ENCODE results near the gene ARHGEF28. TPM values are rescaled to one million over a fixed set of nuclear protein-coding genes. Genes with fewer than 3 reads are reported as not detected.

The ARHGEF28 gene
- total RNA-seq, 6 experiments from 2014 or later, result 3.0 to 14.9 (median 6.4) TPM

- DNase-seq (no peak), ATAC-seq (no peak)
- no peaks in the 10 kb centered on the region for H3K4me1 ChIP-seq
- H3K36me3 ChIP-seq, result no peaks in the 10 kb centered on the region
- no peaks in the 10 kb centered on the region for H3K27me3 ChIP-seq
- WGBS (ENCODE audit: insufficient coverage, low coverage, low lambda C conversion rate, missing lambda C conversion rate), result 74% methylated on average over 6 of the region's 8 CpGs
- H3K9me3 ChIP-seq, result no peaks in the 10 kb centered on the region
- H3K4me3 ChIP-seq, result no peak overlapping the region
- H3K27ac ChIP-seq, result no peak overlapping the region
- TF ChIP-seq, protein P1, sequence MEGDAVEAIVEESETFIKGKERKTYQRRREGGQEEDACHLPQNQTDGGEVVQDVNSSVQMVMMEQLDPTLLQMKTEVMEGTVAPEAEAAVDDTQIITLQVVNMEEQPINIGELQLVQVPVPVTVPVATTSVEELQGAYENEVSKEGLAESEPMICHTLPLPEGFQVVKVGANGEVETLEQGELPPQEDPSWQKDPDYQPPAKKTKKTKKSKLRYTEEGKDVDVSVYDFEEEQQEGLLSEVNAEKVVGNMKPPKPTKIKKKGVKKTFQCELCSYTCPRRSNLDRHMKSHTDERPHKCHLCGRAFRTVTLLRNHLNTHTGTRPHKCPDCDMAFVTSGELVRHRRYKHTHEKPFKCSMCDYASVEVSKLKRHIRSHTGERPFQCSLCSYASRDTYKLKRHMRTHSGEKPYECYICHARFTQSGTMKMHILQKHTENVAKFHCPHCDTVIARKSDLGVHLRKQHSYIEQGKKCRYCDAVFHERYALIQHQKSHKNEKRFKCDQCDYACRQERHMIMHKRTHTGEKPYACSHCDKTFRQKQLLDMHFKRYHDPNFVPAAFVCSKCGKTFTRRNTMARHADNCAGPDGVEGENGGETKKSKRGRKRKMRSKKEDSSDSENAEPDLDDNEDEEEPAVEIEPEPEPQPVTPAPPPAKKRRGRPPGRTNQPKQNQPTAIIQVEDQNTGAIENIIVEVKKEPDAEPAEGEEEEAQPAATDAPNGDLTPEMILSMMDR (IDR thresholded peaks at IDR 0.05), result no peak
- intact Hi-C loops (cut with DNase I), result no loop called here
These were observed 336.9 kb downstream of the ARHGEF28 start for GRCh38 chr5:73962801-73963425.

- Histone ChIP-seq H3K4me1 (no peaks in the 10 kb centered on the region), H3K4me3 (no peak overlapping the region), H3K36me3 (no peaks in the 10 kb centered on the region), H3K27ac (no peak overlapping the region), H3K9me3 (no peaks in the 10 kb centered on the region), H3K27me3 (no peaks in the 10 kb centered on the region)
- DNase-seq (no peak), ATAC-seq (no peak)
- WGBS (ENCODE audit: insufficient coverage, low coverage, low lambda C conversion rate, missing lambda C conversion rate), result 51% methylated on average over 2 of the region's 3 CpGs
- intact Hi-C loops (cut with DNase I), result no loop called here
- TF ChIP-seq, protein P1 (IDR thresholded peaks at IDR 0.05), result no peak
- TF ChIP-seq POLR2A (IDR thresholded peaks at IDR 0.05), result no peak
These were observed 338.4 kb downstream of the ARHGEF28 start for GRCh38 chr5:73964352-73964865.

- Histone ChIP-seq H3K4me1 (no peaks in the 10 kb centered on the region), H3K4me3 (no peak overlapping the region), H3K36me3 (no peaks in the 10 kb centered on the region), H3K27me3 (no peaks in the 10 kb centered on the region), H3K9me3 (no peaks in the 10 kb centered on the region), H3K27ac (no peak overlapping the region)
- ATAC-seq (no peak), DNase-seq (no peak)
- TF ChIP-seq, protein P1 (IDR thresholded peaks at IDR 0.05), result no peak
- TF ChIP-seq POLR2A (IDR thresholded peaks at IDR 0.05), result no peak
- intact Hi-C loops (cut with DNase I), result no loop called here
- 84% methylated on average over 2 of the region's 3 CpGs for WGBS (ENCODE audit: insufficient coverage, low coverage, low lambda C conversion rate, missing lambda C conversion rate)
These were observed 340.5 kb downstream of the ARHGEF28 start for GRCh38 chr5:73966451-73966850.

DNA sequence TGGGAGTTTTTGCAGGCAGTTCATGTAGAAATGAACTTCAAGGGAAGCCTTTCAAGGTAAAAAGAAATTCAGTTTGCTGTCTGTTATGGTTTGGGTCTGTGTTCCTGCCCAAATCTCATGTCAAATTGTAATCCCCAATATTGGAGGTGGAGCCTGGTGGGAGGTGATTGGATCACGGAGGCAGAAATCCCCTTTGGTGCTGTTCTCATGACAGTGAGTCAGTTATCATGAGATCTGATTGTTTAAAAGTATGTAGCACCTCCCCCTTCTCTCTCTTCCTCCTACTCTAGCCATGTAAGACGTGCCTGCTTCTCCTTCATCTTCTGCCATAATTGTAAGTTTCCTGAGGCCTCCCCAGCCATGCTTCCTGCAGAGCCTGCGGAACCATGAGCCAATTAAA lies 341.4 kb downstream of the ARHGEF28 start:
- H3K27me3 ChIP-seq, result no peaks in the 10 kb centered on the region
- no peak for TF ChIP-seq POLR2A (IDR thresholded peaks at IDR 0.05)
- no peaks in the 10 kb centered on the region for H3K9me3 ChIP-seq
- H3K27ac ChIP-seq, result no peak overlapping the region
- intact Hi-C loops (cut with DNase I), result no loop called here
- ATAC-seq (no peak), DNase-seq (no peak)
- H3K36me3 ChIP-seq, result no peaks in the 10 kb centered on the region
- H3K4me1 ChIP-seq, result no peaks in the 10 kb centered on the region
- 74% methylated on average over 3 of the region's 3 CpGs for WGBS (ENCODE audit: insufficient coverage, low coverage, low lambda C conversion rate, missing lambda C conversion rate)
- no peak overlapping the region for H3K4me3 ChIP-seq

DNA sequence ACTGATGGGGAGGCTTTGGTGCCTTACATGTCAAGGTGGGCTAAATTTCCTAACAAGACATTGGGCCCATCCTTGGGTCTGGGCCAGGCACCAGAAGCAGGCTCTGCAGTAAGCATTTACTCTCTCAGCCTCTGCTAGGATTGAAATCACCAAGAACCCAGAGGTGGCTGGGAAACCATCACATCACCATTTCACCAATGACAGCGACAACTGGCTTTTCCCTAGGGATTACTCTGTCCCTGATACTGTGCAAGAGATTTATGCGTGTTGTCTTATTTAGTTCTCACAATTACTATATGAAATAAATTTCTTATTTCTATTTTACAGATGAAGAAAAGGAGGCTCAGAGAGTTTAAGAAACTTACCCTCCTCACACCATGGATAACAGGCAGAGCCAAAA lies 342.2 kb downstream of the ARHGEF28 start:
- Histone ChIP-seq H3K36me3 (no peaks in the 10 kb centered on the region), H3K9me3 (no peaks in the 10 kb centered on the region), H3K4me3 (no peak overlapping the region), H3K4me1 (no peaks in the 10 kb centered on the region), H3K27ac (no peak overlapping the region), H3K27me3 (no peaks in the 10 kb centered on the region)
- DNase-seq (no peak), ATAC-seq (no peak)
- intact Hi-C loops (cut with DNase I), result no loop called here
- WGBS (ENCODE audit: insufficient coverage, low coverage, low lambda C conversion rate, missing lambda C conversion rate), result 93% methylated on average over 2 of the region's 2 CpGs
- no peak for TF ChIP-seq POLR2A (IDR thresholded peaks at IDR 0.05)
- TF ChIP-seq, protein P1 (IDR thresholded peaks at IDR 0.05), result no peak

Measured in right lobe of liver (tissue), 6 donors.